ENCODE measurements around the gene MYO9B.

MYO9B gene

GRCh38 chr19:17045907-17046502, 29.6 kb upstream of the MYO9B start:
- Histone ChIP-seq H3K9ac (ENCODE audit: low read length) (no peak overlapping the region), H3K4me1 (ENCODE audit: insufficient read depth, low read length, severe bottlenecking) (no peaks in the 10 kb centered on the region), H3K9me3 (ENCODE audit: low read length) (no peaks in the 10 kb centered on the region), H2AFZ (ENCODE audit: low read length) (no peak overlapping the region), H3K4me2 (ENCODE audit: low read length) (no peak overlapping the region), H3K9me2 (ENCODE audit: low read depth, low read length) (no peaks in the 10 kb centered on the region), H3K27me3 (ENCODE audit: insufficient read depth, low read length) (no peaks in the 10 kb centered on the region), H3K36me3 (ENCODE audit: insufficient read depth, low read length) (peaks cover 39% of the 10 kb centered on the region), H4K20me1 (ENCODE audit: insufficient read depth, low read length) (no peaks in the 10 kb centered on the region), H3K79me2 (ENCODE audit: insufficient read depth, low read length) (no peaks in the 10 kb centered on the region), H3F3A (ENCODE audit: insufficient read depth, low read length) (no peaks in the 10 kb centered on the region), H3K4me3 (ENCODE audit: low read depth, low read length, poor library complexity, severe bottlenecking) (no peak overlapping the region), H3K27ac (ENCODE audit: low read depth, low read length, poor library complexity, severe bottlenecking) (no peak overlapping the region)
- TF ChIP-seq EZH2 (IDR thresholded peaks at IDR 0.05; ENCODE audit: borderline replicate concordance, low read length) (no peak), CTCF (IDR thresholded peaks at IDR 0.05; ENCODE audit: low read length) (no peak)

- H4K20me1 ChIP-seq (ENCODE audit: insufficient read depth, low read length), result no peaks in the 10 kb centered on the region
- no peaks in the 10 kb centered on the region for H3K9me3 ChIP-seq (ENCODE audit: low read length)
- no peak overlapping the region for H3K27ac ChIP-seq (ENCODE audit: low read depth, low read length, poor library complexity, severe bottlenecking)
- no peak overlapping the region for H3K4me3 ChIP-seq (ENCODE audit: low read depth, low read length, poor library complexity, severe bottlenecking)
- no peaks in the 10 kb centered on the region for H3F3A ChIP-seq (ENCODE audit: insufficient read depth, low read length)
- no peak overlapping the region for H2AFZ ChIP-seq (ENCODE audit: low read length)
- peaks cover 66% of the 10 kb centered on the region for H3K36me3 ChIP-seq (ENCODE audit: insufficient read depth, low read length)
- H3K4me1 ChIP-seq (ENCODE audit: insufficient read depth, low read length, severe bottlenecking), result no peaks in the 10 kb centered on the region
- no peaks in the 10 kb centered on the region for H3K79me2 ChIP-seq (ENCODE audit: insufficient read depth, low read length)
- H3K27me3 ChIP-seq (ENCODE audit: insufficient read depth, low read length), result no peaks in the 10 kb centered on the region
- TF ChIP-seq CTCF (IDR thresholded peaks at IDR 0.05; ENCODE audit: low read length) (no peak), EZH2 (IDR thresholded peaks at IDR 0.05; ENCODE audit: borderline replicate concordance, low read length) (no peak)
- no peak overlapping the region for H3K9ac ChIP-seq (ENCODE audit: low read length)
- no peak overlapping the region for H3K4me2 ChIP-seq (ENCODE audit: low read length)
- no peaks in the 10 kb centered on the region for H3K9me2 ChIP-seq (ENCODE audit: low read depth, low read length)
Observed at GRCh38 chr19:17048885-17049453, 26.6 kb upstream of the MYO9B start.

- H3K4me3 ChIP-seq (ENCODE audit: low read depth, low read length, poor library complexity, severe bottlenecking), result no peak overlapping the region
- H3K9me3 ChIP-seq (ENCODE audit: low read length), result no peaks in the 10 kb centered on the region
- no peaks in the 10 kb centered on the region for H3K9me2 ChIP-seq (ENCODE audit: low read depth, low read length)
- H3F3A ChIP-seq (ENCODE audit: insufficient read depth, low read length), result no peaks in the 10 kb centered on the region
- no peak overlapping the region for H3K4me2 ChIP-seq (ENCODE audit: low read length)
- H3K4me1 ChIP-seq (ENCODE audit: insufficient read depth, low read length, severe bottlenecking), result no peaks in the 10 kb centered on the region
- peaks cover 74% of the 10 kb centered on the region for H3K36me3 ChIP-seq (ENCODE audit: insufficient read depth, low read length)
- H2AFZ ChIP-seq (ENCODE audit: low read length), result no peak overlapping the region
- no peaks in the 10 kb centered on the region for H3K79me2 ChIP-seq (ENCODE audit: insufficient read depth, low read length)
- no peaks in the 10 kb centered on the region for H4K20me1 ChIP-seq (ENCODE audit: insufficient read depth, low read length)
- no peak overlapping the region for H3K27ac ChIP-seq (ENCODE audit: low read depth, low read length, poor library complexity, severe bottlenecking)
- H3K9ac ChIP-seq (ENCODE audit: low read length), result no peak overlapping the region
- no peak for TF ChIP-seq CTCF (IDR thresholded peaks at IDR 0.05; ENCODE audit: low read length)
- no peak for TF ChIP-seq EZH2 (IDR thresholded peaks at IDR 0.05; ENCODE audit: borderline replicate concordance, low read length)
- no peaks in the 10 kb centered on the region for H3K27me3 ChIP-seq (ENCODE audit: insufficient read depth, low read length)
Observed at GRCh38 chr19:17049711-17050280, 25.8 kb upstream of the MYO9B start.
